GM18909 (cell line): ENCODE results near the gene OPCML.

Source experiments
- ATAC-seq: cut with Tn5 transposase; IDR thresholded peaks from one replicate; pipeline ENCODE4 v1.9.1; 2021; ENCODE audit warnings: mild to moderate bottlenecking; ENCODE audit not compliant: unreplicated experiment, poor library complexity

Gene OPCML

DNA sequence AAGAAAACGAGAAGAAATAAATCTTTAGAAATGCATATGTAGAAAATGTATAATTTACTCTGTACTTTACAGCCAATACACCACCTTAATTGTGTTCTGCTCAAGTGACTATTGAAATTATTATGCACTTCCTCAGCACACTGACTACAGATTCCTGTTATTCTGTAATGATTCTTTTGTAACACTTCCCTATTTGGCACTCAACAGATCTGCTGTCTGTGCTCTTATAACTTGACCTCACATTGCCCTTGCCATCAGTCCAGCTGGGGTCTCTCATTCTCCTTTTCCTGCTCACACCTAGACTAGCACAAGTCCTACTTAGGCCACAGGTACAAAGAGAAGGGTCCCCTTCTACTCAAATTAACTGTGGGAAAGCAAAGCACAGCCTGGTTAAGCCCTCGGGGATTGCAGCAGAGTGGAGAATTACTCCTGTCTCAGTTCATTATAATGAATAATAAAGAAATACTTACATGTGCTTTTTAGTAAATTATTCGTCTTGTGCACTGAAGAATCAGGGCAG is 860.4 kb downstream of the OPCML start:
- no peak for ATAC-seq

DNA sequence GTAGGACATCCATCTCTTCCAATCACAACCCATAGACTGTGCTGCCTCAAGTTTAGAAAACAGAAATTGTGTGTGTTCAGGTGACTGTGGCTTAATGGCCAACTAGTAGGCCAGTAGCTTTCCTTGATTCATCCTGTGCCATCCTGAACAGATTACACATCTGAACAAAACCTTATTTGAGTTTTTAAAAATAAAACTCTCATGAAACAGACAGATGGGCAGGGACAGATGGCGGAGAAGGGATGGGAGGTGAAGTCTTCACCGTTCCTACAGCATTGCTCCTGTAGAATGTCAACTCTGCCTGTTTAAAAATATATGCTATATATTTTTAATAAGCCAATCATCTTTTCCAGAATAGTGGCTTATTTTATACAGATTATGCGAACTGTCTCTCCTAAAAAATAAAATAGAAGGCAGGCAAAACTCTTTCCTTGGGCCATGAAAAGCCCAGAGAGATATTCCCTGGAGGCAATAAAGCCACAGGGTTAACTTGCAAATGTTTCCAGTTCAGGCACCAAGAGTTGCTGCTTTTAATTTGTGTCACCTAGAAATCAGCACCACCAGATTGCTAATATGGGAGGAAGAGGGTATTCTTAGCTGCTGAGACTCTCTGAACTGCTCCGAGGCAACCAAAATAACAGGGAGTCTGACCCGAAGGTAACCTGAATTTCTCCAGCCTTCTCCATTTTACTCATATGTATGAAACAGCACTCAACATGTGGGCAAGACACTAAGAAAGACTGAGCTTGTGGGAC is 861.2 kb downstream of the OPCML start:
- no peak for ATAC-seq

DNA sequence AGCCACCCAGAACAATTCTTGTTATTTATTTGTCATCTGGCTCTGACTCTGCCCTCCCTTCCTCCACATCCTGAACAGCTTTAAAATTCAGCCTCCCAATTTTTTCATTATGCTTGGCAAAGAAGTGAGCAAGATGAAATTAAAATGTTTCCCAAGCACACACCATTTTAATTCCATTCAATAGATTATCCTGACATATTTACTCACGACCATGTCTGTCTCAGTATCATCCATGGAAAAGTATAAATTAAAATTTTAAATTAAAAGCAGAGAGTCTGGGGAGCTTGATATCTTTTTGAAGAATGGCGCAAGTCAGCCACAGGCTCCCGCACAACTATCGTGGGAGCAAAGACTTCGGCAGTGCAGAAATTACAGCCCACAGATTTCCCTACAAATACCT is 862.4 kb downstream of the OPCML start:
- ATAC-seq, result no peak

DNA sequence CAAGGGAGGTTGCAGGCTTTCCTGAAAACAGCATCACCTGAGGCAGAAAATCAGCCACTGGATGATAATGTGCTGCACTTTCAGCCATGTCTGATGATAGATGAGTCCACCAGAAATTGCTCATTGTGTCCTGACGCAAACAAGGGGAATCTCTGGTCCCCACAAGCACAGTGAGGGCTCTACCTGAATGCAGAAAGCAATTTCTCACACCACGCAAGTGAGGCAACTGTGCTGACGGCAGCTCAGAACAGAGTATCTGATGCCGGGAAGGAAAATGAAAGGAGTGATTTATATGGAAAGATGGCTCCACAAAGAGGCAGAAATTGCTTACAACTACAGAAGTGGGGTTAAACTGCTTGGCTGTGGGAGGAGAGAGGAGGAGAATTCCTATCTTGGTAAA is 867.1 kb downstream of the OPCML start:
- ATAC-seq, result no peak

DNA sequence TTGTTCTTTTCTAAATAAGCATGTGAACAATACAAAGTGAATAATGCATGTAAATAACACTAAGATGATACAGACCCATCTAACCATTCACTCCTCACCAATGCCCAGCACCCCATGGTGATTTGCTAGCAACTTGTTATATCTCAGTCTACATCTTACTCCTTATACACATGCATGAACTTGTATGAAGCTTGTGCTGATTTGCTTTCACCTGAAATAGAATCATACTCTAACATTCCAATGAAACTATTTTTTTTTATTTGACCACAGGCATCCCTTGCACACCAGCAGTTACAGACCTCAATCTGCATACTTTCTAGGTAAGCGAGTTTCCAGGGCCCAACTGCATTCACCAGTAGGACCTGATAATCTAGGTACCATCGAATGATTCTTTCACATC is 873.6 kb downstream of the OPCML start:
- no peak for ATAC-seq

DNA sequence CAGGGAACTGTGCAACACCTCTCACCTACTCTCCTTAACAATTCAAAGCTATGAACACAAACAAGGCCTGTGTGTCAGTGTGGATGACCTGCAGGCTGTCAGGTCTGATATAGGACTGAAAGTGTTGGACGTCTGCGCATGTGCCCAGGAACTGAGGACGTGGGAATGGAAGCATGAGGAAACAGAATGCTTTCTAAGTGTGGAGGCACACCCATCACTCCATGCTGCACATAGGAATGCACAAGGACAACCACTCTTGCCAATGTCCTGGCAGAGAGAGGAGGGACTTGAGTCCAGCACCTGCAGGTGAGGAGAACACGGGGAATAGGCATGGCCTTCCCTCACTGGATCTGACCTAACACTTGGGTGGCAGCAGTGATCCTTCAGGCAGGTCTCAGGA is 874.3 kb downstream of the OPCML start:
- ATAC-seq, result no peak

DNA sequence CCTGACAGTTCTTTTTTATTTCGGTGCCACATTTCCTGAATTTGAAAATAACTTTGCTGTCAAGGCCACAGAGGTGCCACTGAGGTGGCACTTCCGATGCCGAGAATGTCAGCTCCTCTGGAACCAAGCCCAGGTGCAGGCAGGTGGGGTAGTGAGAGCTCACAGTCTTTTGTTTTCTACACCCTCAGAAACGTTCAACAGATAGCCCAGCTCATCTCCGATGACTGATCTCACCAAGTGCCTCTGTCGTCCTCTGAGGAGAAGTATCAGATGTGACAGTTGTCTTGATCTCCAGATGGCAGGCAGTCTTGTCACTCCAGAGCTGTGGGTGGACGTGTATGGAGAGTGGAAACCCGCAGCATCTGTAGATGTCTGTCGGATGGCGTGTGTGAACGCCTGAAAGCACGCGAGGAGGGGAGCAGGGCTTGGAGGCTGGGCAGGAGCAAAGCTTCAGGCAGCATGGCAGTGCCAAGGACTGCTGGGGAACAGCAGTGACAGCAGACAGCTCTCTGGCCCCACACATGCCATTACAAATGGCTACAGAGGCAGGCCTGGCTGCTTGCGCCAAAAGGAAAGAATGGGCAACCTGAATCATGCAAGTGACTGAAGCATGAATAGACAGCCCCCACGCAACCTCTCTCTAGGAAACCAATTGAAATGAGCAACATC is 877.0 kb downstream of the OPCML start:
- no peak for ATAC-seq

DNA sequence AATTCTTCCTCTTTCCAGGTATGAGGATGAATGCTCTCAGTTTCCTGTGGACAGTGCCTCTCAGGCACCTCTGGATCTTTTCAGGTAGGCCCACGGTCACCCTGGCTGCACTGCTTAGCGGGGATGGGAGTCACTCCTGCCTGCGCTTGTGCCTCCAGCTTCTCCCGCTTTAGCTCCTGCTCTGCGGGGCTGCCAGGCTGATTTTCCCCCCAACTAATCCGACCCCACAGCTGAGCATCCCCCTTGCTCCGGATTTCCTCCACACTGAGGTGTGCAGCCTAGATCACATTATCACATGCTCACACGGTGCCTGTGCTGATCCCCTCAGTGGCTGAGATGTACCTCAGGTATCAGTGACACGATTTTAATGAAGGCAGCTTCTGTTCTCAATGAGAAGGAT is 879.1 kb downstream of the OPCML start:
- ATAC-seq, result no peak

DNA sequence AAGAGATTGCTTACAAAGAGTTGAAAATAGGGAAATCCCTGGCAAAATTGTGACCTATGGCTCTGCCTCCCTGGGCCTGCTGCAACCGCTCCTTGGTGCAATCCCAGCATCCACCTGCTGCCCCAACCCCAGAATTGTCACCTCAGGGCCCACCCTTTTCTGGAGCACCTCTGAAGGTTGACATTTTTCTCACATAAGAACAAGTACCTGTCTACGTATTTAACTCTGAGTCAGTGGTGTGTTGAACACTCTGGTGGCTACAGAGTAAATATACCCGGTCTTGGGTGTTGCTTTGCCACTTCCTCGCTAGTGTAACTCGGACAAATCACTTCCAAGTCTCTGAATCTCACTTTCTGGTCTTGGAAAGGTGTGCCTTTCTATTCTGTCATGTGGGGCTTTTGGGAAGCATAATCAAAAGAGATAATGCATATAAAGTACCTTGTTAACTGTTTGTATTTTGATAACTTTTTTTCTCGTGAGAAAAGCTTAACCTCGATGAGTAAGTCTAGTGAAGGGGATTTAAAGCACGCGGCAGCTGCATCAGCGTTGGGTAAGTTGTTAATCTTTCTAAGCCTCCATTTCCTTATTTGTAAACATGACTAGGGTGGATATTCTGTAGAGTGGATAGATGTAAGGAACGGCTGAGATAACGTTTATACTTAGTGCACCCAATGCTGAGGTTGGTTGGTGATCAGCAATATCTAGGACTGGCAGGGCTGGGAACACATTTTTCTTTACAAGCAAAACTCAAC is 881.2 kb downstream of the OPCML start:
- no peak for ATAC-seq

DNA sequence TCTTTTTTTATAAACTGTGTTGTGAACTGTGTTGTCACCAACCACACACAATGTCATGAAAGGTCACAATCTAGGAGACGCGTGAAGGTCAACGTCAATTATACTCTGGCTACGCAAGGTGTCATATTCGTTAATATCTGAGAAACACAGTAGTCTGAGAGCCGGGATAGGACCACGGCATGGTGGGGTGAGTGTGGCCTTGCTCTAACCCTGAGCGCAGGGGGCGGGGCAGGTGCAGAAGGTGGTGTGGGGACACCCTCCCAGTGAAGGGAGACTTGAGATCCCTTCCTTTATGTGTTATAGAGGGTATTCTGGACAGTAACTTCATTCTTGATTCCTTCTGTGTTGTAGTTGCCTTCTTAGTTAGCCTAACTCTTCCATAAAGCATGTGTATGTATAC is 883.0 kb downstream of the OPCML start:
- ATAC-seq, result no peak

DNA sequence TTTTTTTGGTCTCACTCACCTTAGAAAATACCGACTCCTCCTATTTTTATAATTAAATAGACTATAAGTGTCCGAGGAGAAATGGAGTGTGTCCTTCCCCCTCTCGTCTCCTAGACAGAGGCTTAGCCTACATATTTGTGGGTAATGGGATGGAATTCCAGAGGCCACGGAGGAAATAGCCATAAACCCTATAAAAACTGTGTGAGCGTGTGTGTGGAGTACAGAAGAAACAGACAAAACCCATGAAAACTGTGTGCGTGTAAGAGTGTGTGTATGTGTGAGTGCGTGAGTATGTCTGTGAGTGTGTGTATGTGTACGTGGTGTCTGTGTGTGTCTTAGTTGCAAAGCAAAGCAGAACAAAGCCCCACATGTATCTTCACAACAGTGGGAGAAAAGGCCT is 883.5 kb downstream of the OPCML start:
- ATAC-seq, result no peak

DNA sequence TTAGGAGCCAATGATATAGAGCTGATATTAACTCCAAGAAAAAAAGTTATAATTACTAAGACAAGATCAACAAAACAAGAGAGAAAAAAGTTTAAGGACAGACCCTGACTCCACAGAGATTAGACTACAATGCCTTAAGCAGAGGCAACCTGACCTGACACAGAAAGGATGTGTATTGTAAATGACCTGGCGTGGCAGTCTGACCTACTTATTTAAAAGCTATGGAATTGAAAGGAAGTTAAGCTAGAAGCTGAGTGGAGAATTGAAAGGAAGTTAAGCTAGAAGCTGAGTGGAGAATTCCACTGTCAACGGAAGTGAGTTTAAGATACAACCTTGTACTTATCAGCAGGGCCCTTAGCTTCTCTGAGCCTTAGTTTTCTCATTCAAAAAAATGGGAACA is 885.4 kb downstream of the OPCML start:
- no peak for ATAC-seq

DNA sequence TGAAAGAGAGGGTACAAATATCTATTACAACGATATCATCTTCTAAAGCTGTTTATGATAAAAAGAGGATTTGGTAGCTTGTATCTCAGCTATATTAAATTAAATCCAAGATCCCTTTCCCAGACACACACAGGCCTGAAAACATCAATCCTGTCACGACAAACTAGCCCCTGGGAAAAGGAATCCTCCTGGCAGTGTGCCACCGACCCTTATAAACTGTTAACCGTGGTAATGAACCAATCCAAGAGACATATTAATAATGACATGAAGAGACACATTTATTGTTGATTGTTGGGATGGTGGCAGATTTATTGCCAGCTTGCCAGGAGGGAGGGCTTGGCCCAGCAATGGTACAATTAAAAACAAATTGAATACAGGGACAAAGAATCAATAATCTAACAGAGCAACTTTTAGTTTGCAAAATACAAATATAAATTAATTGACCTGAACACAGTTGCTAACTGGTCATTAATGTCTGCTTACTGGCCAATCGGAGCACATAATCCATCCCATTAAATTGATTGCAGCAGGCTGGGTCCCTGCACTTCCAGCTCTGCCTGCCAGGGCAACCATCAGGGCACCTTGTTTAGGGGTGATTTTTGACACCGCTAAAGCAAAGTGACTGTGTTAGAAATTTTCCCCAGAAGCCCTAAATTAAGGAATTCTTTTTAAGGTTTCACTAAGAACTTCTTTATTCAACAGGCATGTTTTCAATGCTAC is 887.6 kb downstream of the OPCML start:
- no peak for ATAC-seq

DNA sequence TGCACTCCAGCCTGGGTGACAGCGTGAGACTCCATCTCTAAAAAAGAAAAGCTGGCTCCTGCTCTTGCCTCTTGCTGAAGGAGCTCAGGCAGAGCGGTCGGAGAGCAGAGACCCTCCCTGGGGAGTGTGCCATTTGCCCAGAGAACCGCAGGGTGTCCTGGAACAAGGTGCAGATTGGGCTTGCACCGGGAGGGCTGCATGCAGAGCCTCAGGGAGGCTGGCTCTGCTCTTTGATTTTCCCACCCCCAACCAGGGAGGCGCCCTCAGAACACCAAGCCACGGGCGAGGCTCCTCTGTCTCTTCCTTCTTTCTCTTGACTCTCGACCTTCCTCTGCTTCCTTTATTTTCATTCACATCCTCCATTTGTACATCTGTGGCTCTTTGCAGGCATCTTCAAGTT is 889.1 kb downstream of the OPCML start:
- no peak for ATAC-seq

DNA sequence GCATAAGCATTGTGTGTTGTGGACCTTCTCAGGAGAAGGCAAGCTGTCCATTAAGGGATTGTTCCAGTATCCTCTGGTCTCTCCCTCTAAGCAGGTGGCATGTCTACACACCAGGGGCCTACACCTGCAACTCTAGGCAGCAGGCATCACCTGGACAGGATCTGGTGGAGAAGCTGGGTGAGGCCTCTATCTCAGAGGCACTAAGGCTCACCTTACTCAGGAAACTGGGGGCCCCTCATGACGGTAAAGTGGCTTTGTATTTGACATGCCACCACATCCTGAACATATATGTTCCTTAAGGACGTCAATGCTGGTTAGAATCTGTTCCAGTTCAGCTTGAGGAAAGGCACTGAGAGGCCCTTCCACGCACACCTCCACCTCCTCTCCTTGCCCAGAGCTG is 891.3 kb downstream of the OPCML start:
- ATAC-seq, result no peak

DNA sequence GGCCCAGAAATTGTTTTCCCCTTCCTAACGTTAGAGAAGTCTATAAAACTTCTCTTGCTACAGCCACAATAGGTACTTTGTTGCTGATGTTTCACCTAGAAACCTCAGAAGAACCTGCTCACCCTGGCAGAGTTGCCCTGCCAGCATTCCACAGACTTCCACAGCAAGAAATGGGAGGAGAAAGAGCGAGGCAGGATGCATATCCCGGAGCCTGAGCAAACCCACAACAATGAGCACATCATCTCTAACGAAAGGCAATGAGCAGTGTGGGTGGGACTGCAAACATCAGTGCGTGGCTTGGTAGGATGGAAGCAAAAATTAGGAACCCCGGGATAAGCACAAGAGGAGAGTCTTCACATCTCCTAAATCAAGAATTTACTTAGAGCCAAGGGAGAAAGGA is 892.3 kb downstream of the OPCML start:
- no peak for ATAC-seq

DNA sequence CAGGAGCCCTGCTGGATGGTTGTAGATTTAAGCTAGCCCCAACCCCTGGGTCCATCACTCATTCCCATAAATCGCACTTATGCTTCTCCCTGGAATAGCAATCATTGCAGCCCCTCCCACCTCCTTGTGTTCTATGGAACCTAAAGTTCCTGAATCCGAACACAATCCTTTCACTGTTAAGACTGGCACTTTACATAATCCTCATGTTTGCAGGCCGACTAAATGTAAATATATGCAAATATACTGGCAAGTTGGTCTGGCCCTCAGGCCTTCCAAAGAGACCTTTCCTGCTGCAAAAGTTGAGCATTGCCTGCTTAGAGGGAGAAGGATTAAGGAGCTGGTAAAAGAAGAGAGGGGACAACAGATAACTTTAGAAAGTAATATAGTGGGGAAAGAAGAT is 892.9 kb downstream of the OPCML start:
- ATAC-seq, result no peak

DNA sequence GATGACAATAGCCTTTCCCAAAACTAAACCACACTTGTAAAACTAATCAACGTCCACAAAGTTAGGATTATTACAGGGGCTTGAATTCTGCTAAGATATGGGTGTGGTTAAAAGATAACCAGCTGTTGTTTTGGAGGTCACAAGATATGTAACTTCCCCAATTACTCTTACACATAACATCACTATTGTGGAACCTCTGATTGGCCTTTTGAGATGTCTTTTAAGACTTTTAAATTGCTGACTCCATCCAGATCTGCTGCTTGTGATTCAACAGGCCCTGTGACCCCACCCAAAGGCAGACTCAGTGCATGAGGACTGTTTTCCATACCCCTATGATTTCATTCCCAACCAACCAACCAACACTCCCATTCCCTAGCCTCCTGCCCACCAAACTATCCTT is 893.9 kb downstream of the OPCML start:
- ATAC-seq, result no peak

DNA sequence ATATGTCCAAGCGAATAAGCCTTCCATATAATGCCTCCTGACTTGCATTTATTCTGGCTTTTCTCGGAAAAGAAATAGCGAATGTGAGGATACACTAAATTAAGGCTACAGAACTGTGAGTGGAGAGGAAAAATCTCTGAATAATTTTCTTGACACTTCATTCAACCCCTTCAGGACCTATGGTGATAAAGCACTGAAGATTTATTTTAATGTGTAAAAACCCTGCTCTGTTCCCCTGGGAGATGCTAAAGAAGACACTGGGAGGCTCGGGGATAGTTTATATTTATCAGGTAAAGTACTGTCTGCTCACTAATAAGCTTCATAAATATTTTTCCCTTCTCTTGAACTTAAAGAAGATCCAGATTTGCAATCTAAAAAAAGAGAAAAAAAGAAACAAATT is 895.8 kb downstream of the OPCML start:
- no peak for ATAC-seq

DNA sequence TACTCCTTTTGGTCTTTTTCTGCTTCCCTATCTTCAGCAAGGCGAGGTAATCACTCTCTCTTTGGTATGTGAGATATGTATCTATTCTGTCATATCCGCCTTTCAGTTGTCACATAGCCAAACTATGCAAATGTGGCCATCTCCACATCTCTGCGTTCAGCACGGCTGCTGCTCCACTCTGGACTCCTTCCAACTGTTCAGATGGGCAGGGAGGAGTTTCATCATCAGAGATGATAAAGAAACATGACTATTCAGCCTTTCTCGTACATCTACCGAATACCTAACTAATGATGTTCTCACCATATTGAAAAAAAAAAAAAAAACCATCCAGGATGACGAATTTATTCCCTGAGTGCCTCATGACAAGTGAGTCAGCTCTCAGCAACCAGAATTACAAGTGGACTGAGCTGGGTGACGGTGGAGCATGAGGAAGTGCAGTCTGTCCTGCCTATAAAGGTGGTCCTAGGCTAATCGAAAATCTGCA is 899.6 kb downstream of the OPCML start:
- ATAC-seq, result no peak

DNA sequence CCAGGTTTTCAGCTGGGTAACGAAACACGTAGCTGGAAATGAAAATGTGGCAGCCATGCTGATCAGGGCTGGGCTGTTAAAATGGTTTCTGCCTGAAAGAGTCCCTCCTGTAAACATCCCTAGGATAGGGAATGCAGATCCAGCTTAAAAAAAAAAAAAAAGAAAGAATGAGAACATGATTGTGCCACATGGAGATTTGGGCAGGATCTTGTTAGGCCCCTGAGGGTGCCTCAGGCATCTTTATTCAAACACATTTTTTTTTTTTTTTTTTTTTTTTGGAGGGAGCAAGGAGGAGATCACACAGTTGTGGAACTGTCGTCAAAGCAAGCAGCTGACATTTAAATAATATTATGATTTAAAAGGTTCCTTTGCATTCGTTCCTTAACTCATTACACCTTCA is 900.3 kb downstream of the OPCML start:
- ATAC-seq, result no peak
